Stimulated activated CD8-positive, alpha-beta memory T cell treated with anti-CD3 and anti-CD28 coated beads, Interleukin-12 subunit alpha, Interleukin-12 subunit beta, amount 100 ng/mL, for 24 hours (primary cell): ENCODE measurements around the gene TAS2R38.

ENCODE experiments used
- DNase-seq: peaks from one replicate; pipeline ENCODE4 v3.0.0-alpha.2; 2020; ENCODE audit errors: extremely low read depth

TAS2R38 gene

GRCh38 chr7:141976524-141977245, 3.1 kb upstream of the TAS2R38 start:
- DNase-seq = no peak

GRCh38 chr7:141975806-141976523, 2.4 kb upstream of the TAS2R38 start:
- peak; percentile 21 for DNase-seq

- DNase-seq = no peak
Measured at GRCh38 chr7:141974831-141975230, 1.3 kb upstream of the TAS2R38 start.

GRCh38 chr7:141960687-141961422, 12.7 kb downstream of the TAS2R38 start:
- no peak for DNase-seq

- DNase-seq = no peak
Measured at GRCh38 chr7:141956084-141956483, 17.5 kb downstream of the TAS2R38 start.

GRCh38 chr7:141954334-141954733, 19.2 kb downstream of the TAS2R38 start:
- DNase-seq = no peak

GRCh38 chr7:141952461-141952860, 21.1 kb downstream of the TAS2R38 start:
- no peak for DNase-seq

- DNase-seq = no peak
Measured at GRCh38 chr7:141950806-141951205, 22.8 kb downstream of the TAS2R38 start.

GRCh38 chr7:141949911-141950310, 23.7 kb downstream of the TAS2R38 start:
- DNase-seq = no peak

- no peak for DNase-seq
Measured at GRCh38 chr7:141949451-141949850, 24.1 kb downstream of the TAS2R38 start.

- no peak for DNase-seq
Measured at GRCh38 chr7:141949021-141949420, 24.6 kb downstream of the TAS2R38 start.

- no peak for DNase-seq
Measured at GRCh38 chr7:141946796-141947195, 26.8 kb downstream of the TAS2R38 start, which contains the start of gene CLEC5A. Gene CLEC5A (minus strand): TSS chr7:141946974. CDS start chr7:141946292, 682 bp downstream.

GRCh38 chr7:141945356-141945755, 28.2 kb downstream of the TAS2R38 start:
- DNase-seq = no peak

GRCh38 chr7:141944811-141945210, 28.8 kb downstream of the TAS2R38 start:
- DNase-seq = no peak

GRCh38 chr7:141943846-141944245, 29.7 kb downstream of the TAS2R38 start:
- no peak for DNase-seq

GRCh38 chr7:141941075-141941474, 32.5 kb downstream of the TAS2R38 start:
- DNase-seq = no peak

- DNase-seq = no peak
Measured at GRCh38 chr7:141930211-141930610, 43.4 kb downstream of the TAS2R38 start.

- no peak for DNase-seq
Measured at GRCh38 chr7:141928845-141929195, 44.8 kb downstream of the TAS2R38 start.

GRCh38 chr7:141928146-141928844, 45.3 kb downstream of the TAS2R38 start:
- no peak for DNase-seq
